ENCODE measurements around the gene NSMCE1.
"Not testable (repeated sequence)": the region's sequence is repeated elsewhere in the genome, so short reads cannot be mapped to it uniquely, and the experiment has no call there.

The NSMCE1 gene

GRCh38 chr16:27303256-27304100, 34.9 kb upstream of the NSMCE1 start:
- in situ Hi-C loops (cut with MboI; ENCODE audit: low sequenced_read_pairs): no loop called here

GRCh38 chr16:27302126-27302525, 33.6 kb upstream of the NSMCE1 start:
- in situ Hi-C loops (cut with MboI; ENCODE audit: low sequenced_read_pairs): no loop called here

- in situ Hi-C loops (cut with MboI; ENCODE audit: low sequenced_read_pairs): no loop called here
Measured at GRCh38 chr16:27301236-27301861, 32.8 kb upstream of the NSMCE1 start.

GRCh38 chr16:27298132-27298531, 29.6 kb upstream of the NSMCE1 start:
- in situ Hi-C loops (cut with MboI; ENCODE audit: low sequenced_read_pairs): no loop called here

GRCh38 chr16:27293343-27293742, 24.8 kb upstream of the NSMCE1 start:
- in situ Hi-C loops (cut with MboI; ENCODE audit: low sequenced_read_pairs): no loop called here

- in situ Hi-C loops (cut with MboI; ENCODE audit: low sequenced_read_pairs): no loop called here
Measured at GRCh38 chr16:27291722-27292240, 23.2 kb upstream of the NSMCE1 start.

GRCh38 chr16:27291106-27291505, 22.5 kb upstream of the NSMCE1 start:
- in situ Hi-C loops (cut with MboI; ENCODE audit: low sequenced_read_pairs): no loop called here

GRCh38 chr16:27290562-27290961, 22.0 kb upstream of the NSMCE1 start:
- in situ Hi-C loops (cut with MboI; ENCODE audit: low sequenced_read_pairs): no loop called here

- in situ Hi-C loops (cut with MboI; ENCODE audit: low sequenced_read_pairs): no loop called here
Measured at GRCh38 chr16:27289669-27290068, 21.1 kb upstream of the NSMCE1 start.

- in situ Hi-C loops (cut with MboI; ENCODE audit: low sequenced_read_pairs): not testable (repeated sequence)
Measured at GRCh38 chr16:27288313-27288712, 19.7 kb upstream of the NSMCE1 start.

- in situ Hi-C loops (cut with MboI; ENCODE audit: low sequenced_read_pairs): no loop called here
Measured at GRCh38 chr16:27287887-27288286, 19.3 kb upstream of the NSMCE1 start.

GRCh38 chr16:27287051-27287811, 18.7 kb upstream of the NSMCE1 start:
- in situ Hi-C loops (cut with MboI; ENCODE audit: low sequenced_read_pairs): no loop called here

- in situ Hi-C loops (cut with MboI; ENCODE audit: low sequenced_read_pairs): no loop called here
Measured at GRCh38 chr16:27286451-27286850, 17.9 kb upstream of the NSMCE1 start.

- in situ Hi-C loops (cut with MboI; ENCODE audit: low sequenced_read_pairs): no loop called here
Measured at GRCh38 chr16:27285676-27286196, 17.2 kb upstream of the NSMCE1 start.

GRCh38 chr16:27284865-27285675, 16.5 kb upstream of the NSMCE1 start:
- in situ Hi-C loops (cut with MboI; ENCODE audit: low sequenced_read_pairs): no loop called here

- in situ Hi-C loops (cut with MboI; ENCODE audit: low sequenced_read_pairs): no loop called here
Measured at GRCh38 chr16:27281243-27281642, 12.7 kb upstream of the NSMCE1 start.

- in situ Hi-C loops (cut with MboI; ENCODE audit: low sequenced_read_pairs): no loop called here
Measured at GRCh38 chr16:27275394-27275793, 6.8 kb upstream of the NSMCE1 start.

GRCh38 chr16:27274424-27274874, 5.9 kb upstream of the NSMCE1 start:
- in situ Hi-C loops (cut with MboI; ENCODE audit: low sequenced_read_pairs): not testable (repeated sequence)

GRCh38 chr16:27273670-27274423, 5.3 kb upstream of the NSMCE1 start:
- in situ Hi-C loops (cut with MboI; ENCODE audit: low sequenced_read_pairs): no loop called here

GRCh38 chr16:27273330-27273669, 4.7 kb upstream of the NSMCE1 start:
- in situ Hi-C loops (cut with MboI; ENCODE audit: low sequenced_read_pairs): no loop called here

Data from HL-60/S4 treated with phorbol 12-myristate 13-acetate at 8.2 ng/mL for 4 days and 3 days (cell line).